ENCODE measurements around the gene OR52I2.

DNA sequence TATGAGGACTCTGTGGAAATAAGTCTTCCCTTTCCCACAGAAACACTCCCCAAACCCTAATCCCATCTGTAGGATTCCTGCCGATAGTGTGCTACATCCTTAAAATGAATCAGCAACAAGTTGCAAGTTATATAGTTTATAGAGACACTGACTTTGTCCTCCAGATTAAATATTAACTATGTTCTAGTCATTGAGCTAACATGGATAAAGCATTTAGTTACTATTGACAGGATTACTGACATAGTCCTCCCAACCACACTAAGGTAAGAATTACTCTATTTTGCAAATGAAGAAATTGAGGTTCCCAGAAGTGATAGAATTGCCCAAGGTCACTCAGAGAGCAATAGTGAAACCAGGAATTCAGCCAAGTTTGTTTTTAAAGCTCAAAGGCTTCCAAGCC is 34.7 kb upstream of the OR52I2 start:
- TF ChIP-seq TCF7L2 (IDR thresholded peaks at IDR 0.05; ENCODE audit: low read depth, low read length) (no peak), POLR2AphosphoS5 (IDR thresholded peaks at IDR 0.05; ENCODE audit: low read depth, low read length) (no peak)
- TF ChIP-seq, protein P1, sequence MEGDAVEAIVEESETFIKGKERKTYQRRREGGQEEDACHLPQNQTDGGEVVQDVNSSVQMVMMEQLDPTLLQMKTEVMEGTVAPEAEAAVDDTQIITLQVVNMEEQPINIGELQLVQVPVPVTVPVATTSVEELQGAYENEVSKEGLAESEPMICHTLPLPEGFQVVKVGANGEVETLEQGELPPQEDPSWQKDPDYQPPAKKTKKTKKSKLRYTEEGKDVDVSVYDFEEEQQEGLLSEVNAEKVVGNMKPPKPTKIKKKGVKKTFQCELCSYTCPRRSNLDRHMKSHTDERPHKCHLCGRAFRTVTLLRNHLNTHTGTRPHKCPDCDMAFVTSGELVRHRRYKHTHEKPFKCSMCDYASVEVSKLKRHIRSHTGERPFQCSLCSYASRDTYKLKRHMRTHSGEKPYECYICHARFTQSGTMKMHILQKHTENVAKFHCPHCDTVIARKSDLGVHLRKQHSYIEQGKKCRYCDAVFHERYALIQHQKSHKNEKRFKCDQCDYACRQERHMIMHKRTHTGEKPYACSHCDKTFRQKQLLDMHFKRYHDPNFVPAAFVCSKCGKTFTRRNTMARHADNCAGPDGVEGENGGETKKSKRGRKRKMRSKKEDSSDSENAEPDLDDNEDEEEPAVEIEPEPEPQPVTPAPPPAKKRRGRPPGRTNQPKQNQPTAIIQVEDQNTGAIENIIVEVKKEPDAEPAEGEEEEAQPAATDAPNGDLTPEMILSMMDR (IDR thresholded peaks at IDR 0.05), result no peak

Data from Panc1 (cell line).